T-helper 2 cell treated with Interferon-gamma antibody and Interleukin-4, amounts not matched to agents 5 μg/mL and 100 μg/mL, for 36 hours (primary cell): Measurements from ENCODE around the gene GCSH.

Source experiments
- DNase-seq: peaks from one replicate; pipeline ENCODE4 v3.0.0; 2021; ENCODE audit warnings: low spot score
- H3K27ac Mint-ChIP-seq: one replicate; pipeline ENCODE4 v1.8.0; 2021; ENCODE audit warnings: mild to moderate bottlenecking, mixed read lengths
- H3K27me3 Mint-ChIP-seq: one replicate; pipeline ENCODE4 v1.8.0; 2021; ENCODE audit warnings: low read depth, mixed read lengths
- H3K36me3 Mint-ChIP-seq: one replicate; pipeline ENCODE4 v1.8.0; 2021; ENCODE audit warnings: low read depth, mixed read lengths
- H3K4me1 Mint-ChIP-seq: one replicate; pipeline ENCODE4 v1.8.0; 2021; ENCODE audit warnings: low read depth, mixed read lengths
- H3K4me3 Mint-ChIP-seq: one replicate; pipeline ENCODE4 v1.8.0; 2022; ENCODE audit warnings: mild to moderate bottlenecking, moderate library complexity, mixed read lengths
- H3K9me3 Mint-ChIP-seq: one replicate; pipeline ENCODE4 v1.8.0; 2021; ENCODE audit warnings: mixed read lengths

Gene GCSH

GRCh38 chr16:81095953-81096714 is at the start of gene GCSH:
Gene GCSH (minus strand): TSS chr16:81096395. CDS start chr16:81096278, 117 bp downstream.
- Mint-ChIP-seq H3K36me3 (peaks cover 2% of the 10 kb centered on the region), H3K4me3 (peak within 1 kb of the TSS; percentile 79), H3K27ac (peak within 1 kb of the TSS; percentile 82), H3K27me3 (no peaks in the 10 kb centered on the region), H3K4me1 (peaks cover 4% of the 10 kb centered on the region), H3K9me3 (peaks cover 4% of the 10 kb centered on the region)
- peak; percentile 100 for DNase-seq

- H3K27ac Mint-ChIP-seq = no peak overlapping the region
- H3K36me3 Mint-ChIP-seq = no peaks in the 10 kb centered on the region
- no peaks in the 10 kb centered on the region for H3K4me1 Mint-ChIP-seq
- no peaks in the 10 kb centered on the region for H3K27me3 Mint-ChIP-seq
- H3K9me3 Mint-ChIP-seq = no peaks in the 10 kb centered on the region
- no peak overlapping the region for H3K4me3 Mint-ChIP-seq
- no peak for DNase-seq
Measured at GRCh38 chr16:81143921-81144471, 47.8 kb upstream of the GCSH start.

GRCh38 chr16:81142864-81143263 is 46.7 kb upstream of the GCSH start:
- Mint-ChIP-seq H3K36me3 (no peaks in the 10 kb centered on the region), H3K4me3 (no peak overlapping the region), H3K9me3 (no peaks in the 10 kb centered on the region), H3K27ac (no peak overlapping the region), H3K4me1 (no peaks in the 10 kb centered on the region), H3K27me3 (no peaks in the 10 kb centered on the region)
- no peak for DNase-seq

GRCh38 chr16:81140930-81141780 is 45.0 kb upstream of the GCSH start:
- H3K4me1 Mint-ChIP-seq = no peaks in the 10 kb centered on the region

GRCh38 chr16:81138831-81139557 is 42.8 kb upstream of the GCSH start:
- Mint-ChIP-seq H3K4me3 (no peak overlapping the region), H3K36me3 (no peaks in the 10 kb centered on the region), H3K9me3 (no peaks in the 10 kb centered on the region), H3K27me3 (no peaks in the 10 kb centered on the region), H3K4me1 (no peaks in the 10 kb centered on the region), H3K27ac (no peak overlapping the region)
- DNase-seq = no peak

More at GRCh38 chr16:81140930-81141780, 45.0 kb upstream of the GCSH start:
- no peak for DNase-seq
- Mint-ChIP-seq H3K27ac (no peak overlapping the region), H3K27me3 (no peaks in the 10 kb centered on the region), H3K9me3 (no peaks in the 10 kb centered on the region), H3K36me3 (no peaks in the 10 kb centered on the region), H3K4me3 (no peak overlapping the region)

GRCh38 chr16:81137754-81138153 is 41.6 kb upstream of the GCSH start:
- no peaks in the 10 kb centered on the region for H3K9me3 Mint-ChIP-seq
- no peaks in the 10 kb centered on the region for H3K4me1 Mint-ChIP-seq

GRCh38 chr16:81136390-81137335 is 40.5 kb upstream of the GCSH start:
- H3K27ac Mint-ChIP-seq = no peak overlapping the region
- H3K9me3 Mint-ChIP-seq = no peaks in the 10 kb centered on the region
- no peak for DNase-seq
- no peaks in the 10 kb centered on the region for H3K27me3 Mint-ChIP-seq
- no peak overlapping the region for H3K4me3 Mint-ChIP-seq
- H3K36me3 Mint-ChIP-seq = no peaks in the 10 kb centered on the region
- H3K4me1 Mint-ChIP-seq = no peaks in the 10 kb centered on the region

More at GRCh38 chr16:81137754-81138153, 41.6 kb upstream of the GCSH start:
- no peak overlapping the region for H3K27ac Mint-ChIP-seq
- H3K4me3 Mint-ChIP-seq = no peak overlapping the region
- no peaks in the 10 kb centered on the region for H3K27me3 Mint-ChIP-seq
- H3K36me3 Mint-ChIP-seq = no peaks in the 10 kb centered on the region
- DNase-seq = no peak

- no peak for DNase-seq
- Mint-ChIP-seq H3K9me3 (no peaks in the 10 kb centered on the region), H3K27ac (no peak overlapping the region), H3K4me3 (no peak overlapping the region), H3K4me1 (no peaks in the 10 kb centered on the region), H3K27me3 (no peaks in the 10 kb centered on the region), H3K36me3 (no peaks in the 10 kb centered on the region)
Measured at GRCh38 chr16:81130126-81130525, 33.9 kb upstream of the GCSH start.

- H3K9me3 Mint-ChIP-seq = no peaks in the 10 kb centered on the region
- no peak overlapping the region for H3K27ac Mint-ChIP-seq
- no peaks in the 10 kb centered on the region for H3K4me1 Mint-ChIP-seq
- H3K36me3 Mint-ChIP-seq = no peaks in the 10 kb centered on the region
- no peak overlapping the region for H3K4me3 Mint-ChIP-seq
- no peak for DNase-seq
- no peaks in the 10 kb centered on the region for H3K27me3 Mint-ChIP-seq
Measured at GRCh38 chr16:81128726-81129524, 32.7 kb upstream of the GCSH start.

- H3K27ac Mint-ChIP-seq = no peak overlapping the region
Measured at GRCh38 chr16:81127051-81127450, 30.9 kb upstream of the GCSH start.

GRCh38 chr16:81123092-81123852 is 27.1 kb upstream of the GCSH start:
- no peaks in the 10 kb centered on the region for H3K27me3 Mint-ChIP-seq
- DNase-seq = no peak
- H3K4me1 Mint-ChIP-seq = no peaks in the 10 kb centered on the region
- no peak overlapping the region for H3K27ac Mint-ChIP-seq
- H3K4me3 Mint-ChIP-seq = no peak overlapping the region
- no peaks in the 10 kb centered on the region for H3K9me3 Mint-ChIP-seq
- H3K36me3 Mint-ChIP-seq = no peaks in the 10 kb centered on the region

More at GRCh38 chr16:81127051-81127450, 30.9 kb upstream of the GCSH start:
- no peaks in the 10 kb centered on the region for H3K36me3 Mint-ChIP-seq
- H3K4me3 Mint-ChIP-seq = no peak overlapping the region
- no peak for DNase-seq
- no peaks in the 10 kb centered on the region for H3K27me3 Mint-ChIP-seq
- no peaks in the 10 kb centered on the region for H3K4me1 Mint-ChIP-seq
- H3K9me3 Mint-ChIP-seq = no peaks in the 10 kb centered on the region
